GM20000 (cell line): ENCODE data around the gene KLHL26.

Source experiments
- DNase-seq: peaks from one replicate; pipeline ENCODE4 v3.0.0; 2012; ENCODE audit warnings: low spot score
- CTCF ChIP-seq: IDR thresholded peaks from 2 replicates; pipeline ENCODE4 v1.5.1; 2012; ENCODE audit warnings: mild to moderate bottlenecking, control low read depth; ENCODE audit errors: extremely low read depth, missing control alignments

Gene KLHL26

GRCh38 chr19:18637673-18638630 lies 1.1 kb downstream of the KLHL26 start:
- no peak for DNase-seq
- TF ChIP-seq CTCF, result no peak

GRCh38 chr19:18639706-18640243 lies 2.9 kb downstream of the KLHL26 start:
- no peak for DNase-seq
- TF ChIP-seq CTCF, result no peak

GRCh38 chr19:18644196-18645034 lies 7.6 kb downstream of the KLHL26 start:
- DNase-seq, result no peak
- TF ChIP-seq CTCF, result peak; percentile 6

GRCh38 chr19:18645035-18645511 lies 8.2 kb downstream of the KLHL26 start:
- TF ChIP-seq CTCF, result no peak
- no peak for DNase-seq

- no peak for TF ChIP-seq CTCF
- DNase-seq, result no peak
These were observed 9.9 kb downstream of the KLHL26 start for GRCh38 chr19:18646535-18647370.

GRCh38 chr19:18647371-18647767 lies 10.5 kb downstream of the KLHL26 start:
- no peak for DNase-seq

More at GRCh38 chr19:18647371-18647767, 10.5 kb downstream of the KLHL26 start:
- TF ChIP-seq CTCF, result no peak
